GM19455 (cell line): ENCODE measurements around the gene PLEKHA6.

Source experiments
- ATAC-seq: cut with Tn5 transposase; IDR thresholded peaks from one replicate; pipeline ENCODE4 v1.9.1; 2021; ENCODE audit not compliant: unreplicated experiment

The PLEKHA6 gene

GRCh38 chr1:204357551-204358490, 1.9 kb downstream of the PLEKHA6 start:
- no peak for ATAC-seq

- no peak for ATAC-seq
These were observed 2.7 kb downstream of the PLEKHA6 start for GRCh38 chr1:204356997-204357396.

DNA sequence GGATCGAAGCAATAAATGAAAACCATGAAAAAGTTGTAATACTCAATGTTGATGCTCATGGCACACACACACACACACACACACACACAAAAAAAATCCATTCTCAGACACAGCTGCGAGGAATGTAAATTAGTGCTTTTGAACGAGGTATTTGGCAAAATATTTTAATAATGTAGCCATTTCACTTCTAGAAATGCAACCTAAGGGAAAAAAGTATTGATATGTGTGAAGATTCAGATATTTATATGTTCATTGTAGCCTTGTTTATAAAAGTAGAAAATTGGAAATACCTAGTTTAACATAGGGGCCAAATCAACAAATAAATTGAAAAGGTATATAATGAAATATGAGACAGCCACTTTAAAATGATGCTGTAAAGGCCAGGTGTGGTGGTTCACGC, 3.8 kb downstream of the PLEKHA6 start:
- ATAC-seq = no peak

GRCh38 chr1:204354579-204354978, 5.2 kb downstream of the PLEKHA6 start:
- ATAC-seq = no peak

DNA sequence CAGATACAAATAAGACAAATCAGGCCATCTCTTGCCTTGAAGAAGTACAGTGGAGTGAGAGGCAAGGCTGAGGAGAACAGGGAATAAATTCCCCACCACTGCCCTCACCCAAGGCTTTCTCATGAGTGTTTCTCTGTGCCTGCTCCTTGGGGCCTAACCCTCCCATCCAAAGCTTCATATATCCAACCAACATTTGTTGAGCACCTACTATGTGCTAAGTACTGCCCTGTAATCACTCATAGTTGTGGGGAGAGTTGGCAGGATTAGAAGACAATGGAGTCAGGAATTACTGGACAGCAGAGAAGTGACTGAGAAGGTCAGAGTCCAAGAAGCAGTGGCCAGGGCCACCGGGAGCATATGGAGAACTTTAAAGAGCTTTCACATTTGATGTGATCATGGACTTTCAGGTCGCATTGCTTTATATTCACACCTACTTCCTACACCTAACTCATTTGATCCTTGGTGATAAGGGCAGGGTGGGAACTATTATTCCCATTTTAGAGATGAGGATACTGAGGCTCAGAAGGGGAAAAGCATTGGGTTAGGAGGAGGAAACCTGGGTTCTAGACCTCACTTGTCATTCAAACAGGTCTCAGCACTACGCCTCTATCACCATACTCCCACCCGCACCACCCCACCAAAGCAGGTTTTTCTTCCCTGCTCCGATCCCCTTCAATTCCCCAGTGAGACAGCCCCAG, 6.4 kb downstream of the PLEKHA6 start:
- ATAC-seq = no peak

DNA sequence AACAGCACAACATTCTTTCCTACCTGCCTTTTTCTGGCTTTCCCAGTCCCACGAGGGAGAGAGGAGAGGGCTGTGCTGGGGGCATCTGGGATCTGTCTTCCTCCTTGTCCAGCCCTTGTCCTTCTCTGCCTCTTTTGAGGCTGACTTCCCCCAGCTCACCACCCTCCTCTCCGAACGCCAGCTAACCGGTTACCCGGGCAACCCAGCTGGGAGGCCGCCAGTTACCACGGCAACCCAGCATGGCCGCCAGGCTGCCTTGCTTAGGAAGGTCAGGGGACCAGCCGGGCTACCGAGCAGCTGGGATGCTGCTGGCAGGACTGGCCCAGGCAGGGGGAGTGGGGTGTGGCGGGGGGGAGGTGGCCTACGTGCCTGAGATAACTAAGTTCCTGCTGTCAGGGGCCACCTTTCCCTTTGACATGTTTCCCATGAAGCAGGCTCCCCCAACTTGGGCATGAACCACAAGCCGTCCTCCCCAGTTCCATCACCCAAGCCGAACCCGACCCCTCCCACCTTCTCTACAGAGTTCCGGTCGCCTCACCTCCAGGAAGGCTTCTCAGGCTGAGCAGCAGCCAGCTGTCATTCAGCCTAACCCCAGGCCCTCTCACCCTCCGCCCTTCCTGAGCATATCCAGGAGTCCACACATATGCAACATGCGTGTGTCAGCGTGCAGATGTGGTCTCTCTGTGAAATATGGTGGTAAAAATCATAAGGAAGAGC, 8.7 kb downstream of the PLEKHA6 start:
- no peak for ATAC-seq

- no peak for ATAC-seq
These were observed 9.4 kb downstream of the PLEKHA6 start for GRCh38 chr1:204350312-204350711.

DNA sequence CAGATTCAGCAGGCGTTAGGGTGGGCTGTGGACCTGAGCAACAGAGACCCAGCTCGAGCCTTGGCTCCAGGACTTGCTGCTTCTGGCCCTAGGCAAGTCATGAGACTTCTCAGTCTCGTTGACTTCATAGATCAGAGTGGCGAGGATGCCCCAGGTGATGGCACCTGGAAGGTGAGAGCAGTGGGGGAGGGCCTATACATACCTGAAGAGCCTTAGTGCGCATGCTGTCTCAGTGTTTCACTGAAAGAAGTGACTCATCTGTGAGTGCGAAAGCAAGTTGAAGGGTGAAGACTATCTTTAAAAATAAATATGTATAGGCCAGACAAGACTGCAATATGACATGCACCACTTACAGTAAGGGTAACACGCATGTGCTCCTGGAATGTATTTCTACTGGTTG, 10.1 kb downstream of the PLEKHA6 start:
- ATAC-seq = no peak

GRCh38 chr1:204348722-204349121, 11.0 kb downstream of the PLEKHA6 start:
- no peak for ATAC-seq

DNA sequence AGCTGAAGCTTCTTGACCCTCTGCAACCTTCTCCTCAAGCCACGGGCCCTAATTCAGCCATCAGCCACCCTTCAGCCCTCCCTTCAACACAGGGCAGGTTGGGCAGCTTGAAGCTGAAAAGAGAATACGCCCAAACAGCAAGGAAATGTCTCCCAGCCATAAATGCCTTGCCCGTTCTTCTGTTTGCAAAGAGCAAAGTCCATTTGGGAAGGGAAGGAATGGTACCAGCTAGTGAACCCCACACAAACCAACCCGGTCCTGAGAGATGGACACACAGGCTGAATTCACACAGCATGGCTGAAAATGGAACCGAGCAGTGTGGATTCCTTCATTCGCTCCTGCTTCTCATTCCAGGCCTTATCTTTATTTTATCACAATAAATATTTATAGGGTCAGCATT, 11.5 kb downstream of the PLEKHA6 start:
- no peak for ATAC-seq

- no peak for ATAC-seq
These were observed 13.6 kb downstream of the PLEKHA6 start for GRCh38 chr1:204345941-204346645.

GRCh38 chr1:204345438-204345841, 14.3 kb downstream of the PLEKHA6 start:
- no peak for ATAC-seq

GRCh38 chr1:204344665-204345355, 14.9 kb downstream of the PLEKHA6 start:
- no peak for ATAC-seq

GRCh38 chr1:204343802-204344201, 15.9 kb downstream of the PLEKHA6 start:
- ATAC-seq = no peak

- no peak for ATAC-seq
These were observed 16.5 kb downstream of the PLEKHA6 start for GRCh38 chr1:204343247-204343646.

GRCh38 chr1:204342310-204342709, 17.4 kb downstream of the PLEKHA6 start:
- no peak for ATAC-seq

DNA sequence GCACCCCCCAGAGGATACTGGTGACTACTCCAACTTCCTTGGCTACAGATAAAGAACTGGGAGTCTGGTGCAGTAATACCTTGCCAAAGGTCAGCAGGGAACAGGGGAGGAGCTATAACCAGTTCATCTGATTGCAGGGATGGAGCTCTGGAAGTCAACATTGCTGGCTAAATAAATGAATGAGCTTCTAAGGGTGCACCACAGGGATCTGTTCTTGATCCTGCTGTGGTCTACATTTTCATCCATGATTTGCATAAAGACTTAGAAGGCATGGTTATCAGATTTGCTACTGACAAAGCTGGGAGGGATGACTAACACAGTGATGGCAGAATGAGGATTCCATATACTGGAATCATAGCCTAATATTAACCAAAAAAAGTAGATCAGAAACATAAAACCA, 18.3 kb downstream of the PLEKHA6 start:
- no peak for ATAC-seq

GRCh38 chr1:204340081-204340889, 19.4 kb downstream of the PLEKHA6 start:
- no peak for ATAC-seq

- no peak for ATAC-seq
These were observed 20.2 kb downstream of the PLEKHA6 start for GRCh38 chr1:204339541-204339940.

DNA sequence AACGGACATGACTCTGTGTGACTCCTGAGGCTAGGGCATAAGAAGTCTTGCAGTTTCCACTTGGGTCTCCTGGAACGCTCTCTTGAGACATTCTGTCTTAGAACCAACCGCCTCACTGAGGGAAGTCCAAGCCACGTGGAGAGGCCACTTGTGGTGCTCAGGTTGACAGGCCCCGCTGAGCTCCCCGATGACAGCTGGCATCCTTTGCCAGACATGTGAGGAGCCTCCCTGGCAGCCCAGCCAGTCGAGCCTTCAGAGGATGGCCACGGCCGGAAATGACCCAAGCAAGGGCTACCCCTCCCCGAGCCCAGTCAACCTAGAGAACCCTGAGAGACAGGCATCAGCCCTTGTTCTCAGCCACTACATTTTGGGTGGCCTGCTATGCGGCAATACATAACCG, 20.7 kb downstream of the PLEKHA6 start:
- ATAC-seq = no peak
